Endodermal cell (in vitro differentiated cells): ENCODE results near the gene AK9. TPM values are rescaled to one million over a fixed set of nuclear protein-coding genes. Genes with fewer than 3 reads are reported as not detected.
A peak's percentile ranks its signal among the peaks of the same experiment; 100 is the strongest.

Experiments used
- DNase-seq: peaks from one replicate; pipeline ENCODE4 v3.0.0-alpha.2; 2017
- H3K27ac ChIP-seq: 2 replicates; pipeline ENCODE4 v1.5.1; 2013; ENCODE audit warnings: mild to moderate bottlenecking, low read depth, low read length, moderate library complexity
- H3K27me3 ChIP-seq: 2 replicates; pipeline ENCODE4 v1.6.1; 2013; ENCODE audit warnings: mild to moderate bottlenecking, low read length, moderate library complexity; ENCODE audit not compliant: insufficient read depth, control insufficient read depth, poor library complexity, severe bottlenecking
- H3K36me3 ChIP-seq: 2 replicates; pipeline ENCODE4 v1.7.0; 2013; ENCODE audit warnings: mild to moderate bottlenecking, low read length, moderate library complexity; ENCODE audit not compliant: control insufficient read depth, insufficient read depth
- H3K4me1 ChIP-seq: one replicate; pipeline ENCODE4 v1.7.0; 2013; ENCODE audit warnings: low read length; ENCODE audit not compliant: control insufficient read depth, insufficient read depth
- H3K4me3 ChIP-seq: 2 replicates; pipeline ENCODE4 v1.5.1; 2013; ENCODE audit warnings: mild to moderate bottlenecking, low read length, moderate library complexity
- H3K9ac ChIP-seq: 2 replicates; pipeline ENCODE4 v1.6.1; 2013; ENCODE audit warnings: mild to moderate bottlenecking, low read length, moderate library complexity; ENCODE audit not compliant: poor library complexity, severe bottlenecking; ENCODE audit errors: extremely low read depth
- H3K9me3 ChIP-seq: 2 replicates; pipeline ENCODE4 v1.6.1; 2013; ENCODE audit warnings: mild to moderate bottlenecking, low read length, moderate library complexity; ENCODE audit not compliant: control insufficient read depth
- H3K27ac Mint-ChIP-seq: 2 replicates; pipeline ENCODE4 v1.8.0; 2020; ENCODE audit warnings: mixed read lengths
- H3K27me3 Mint-ChIP-seq: 2 replicates; pipeline ENCODE4 v1.8.0; 2021; ENCODE audit warnings: mild to moderate bottlenecking, mixed read lengths; ENCODE audit not compliant: insufficient read depth
- H3K36me3 Mint-ChIP-seq: 2 replicates; pipeline ENCODE4 v1.8.0; 2020; ENCODE audit warnings: low read depth, mixed read lengths
- H3K4me1 Mint-ChIP-seq: 2 replicates; pipeline ENCODE4 v1.8.0; 2020; ENCODE audit warnings: mixed read lengths
- H3K4me3 Mint-ChIP-seq: 2 replicates; pipeline ENCODE4 v1.8.0; 2020; ENCODE audit warnings: mild to moderate bottlenecking, moderate library complexity, mixed read lengths
- H3K9me3 Mint-ChIP-seq: 2 replicates; pipeline ENCODE4 v1.8.0; 2020; ENCODE audit warnings: mild to moderate bottlenecking, mixed read lengths
- WGBS, 2 experiments: methylation state at CpG; one replicate each; pipeline versions ENCODE4 v1.1.5 to v1.1.7; 2013; ENCODE audit warnings: missing lambda C conversion rate in 2 of 2, mixed read lengths in 1 of 2; ENCODE audit not compliant: insufficient coverage in 1 of 2, insufficient read length in 1 of 2; 5-methylcytosine and 5-hydroxymethylcytosine counted together
- total RNA-seq, 2 donors: library from RNA; stranded (reverse); fragmentation: NEBNext Ultra II Directional in 1 of 2; extraction: Animal tissue kit (Norgen Biotek cat#: 25700) in 1 of 2; gene quantifications; 2 replicates in 1 of 2; 3 replicates in 1 of 2; pipeline ENCODE4 v1.2.1, GENCODE V29; 2021
- TF ChIP-seq, protein P1 (sequence below): fragments of 200-600 bp; sonication (generic); conservative IDR thresholded peaks from 2 replicates; pipeline ENCODE4 v1.5.0; 2021; ENCODE audit warnings: antibody characterized with exemption, mild to moderate bottlenecking

The AK9 gene
- total RNA-seq, 2 donors from 2014 or later = 1.8 to 2.7 TPM

- Histone ChIP-seq H3K27me3 (no peaks in the 10 kb centered on the region), H3K27ac (no peak overlapping the region), H3K9ac (no peak overlapping the region), H3K9me3 (peaks cover 18% of the 10 kb centered on the region), H3K4me3 (no peak overlapping the region), H3K36me3 (no peaks in the 10 kb centered on the region), H3K4me1 (no peaks in the 10 kb centered on the region)
- H3K9me3 Mint-ChIP-seq = peaks cover 26% of the 10 kb centered on the region
- 81 to 86% methylated on average over 2 to 3 of the region's 3 CpGs for WGBS, 2 experiments
- H3K4me1 Mint-ChIP-seq = no peaks in the 10 kb centered on the region
- H3K4me3 Mint-ChIP-seq = no peak overlapping the region
- H3K36me3 Mint-ChIP-seq = peaks cover 3% of the 10 kb centered on the region
- TF ChIP-seq, protein P1, sequence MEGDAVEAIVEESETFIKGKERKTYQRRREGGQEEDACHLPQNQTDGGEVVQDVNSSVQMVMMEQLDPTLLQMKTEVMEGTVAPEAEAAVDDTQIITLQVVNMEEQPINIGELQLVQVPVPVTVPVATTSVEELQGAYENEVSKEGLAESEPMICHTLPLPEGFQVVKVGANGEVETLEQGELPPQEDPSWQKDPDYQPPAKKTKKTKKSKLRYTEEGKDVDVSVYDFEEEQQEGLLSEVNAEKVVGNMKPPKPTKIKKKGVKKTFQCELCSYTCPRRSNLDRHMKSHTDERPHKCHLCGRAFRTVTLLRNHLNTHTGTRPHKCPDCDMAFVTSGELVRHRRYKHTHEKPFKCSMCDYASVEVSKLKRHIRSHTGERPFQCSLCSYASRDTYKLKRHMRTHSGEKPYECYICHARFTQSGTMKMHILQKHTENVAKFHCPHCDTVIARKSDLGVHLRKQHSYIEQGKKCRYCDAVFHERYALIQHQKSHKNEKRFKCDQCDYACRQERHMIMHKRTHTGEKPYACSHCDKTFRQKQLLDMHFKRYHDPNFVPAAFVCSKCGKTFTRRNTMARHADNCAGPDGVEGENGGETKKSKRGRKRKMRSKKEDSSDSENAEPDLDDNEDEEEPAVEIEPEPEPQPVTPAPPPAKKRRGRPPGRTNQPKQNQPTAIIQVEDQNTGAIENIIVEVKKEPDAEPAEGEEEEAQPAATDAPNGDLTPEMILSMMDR = peak; percentile 72
- H3K27me3 Mint-ChIP-seq = no peaks in the 10 kb centered on the region
- no peak overlapping the region for H3K27ac Mint-ChIP-seq
- no peak for DNase-seq
Observed at GRCh38 chr6:109527989-109528388, 163.0 kb downstream of the AK9 start.

DNA sequence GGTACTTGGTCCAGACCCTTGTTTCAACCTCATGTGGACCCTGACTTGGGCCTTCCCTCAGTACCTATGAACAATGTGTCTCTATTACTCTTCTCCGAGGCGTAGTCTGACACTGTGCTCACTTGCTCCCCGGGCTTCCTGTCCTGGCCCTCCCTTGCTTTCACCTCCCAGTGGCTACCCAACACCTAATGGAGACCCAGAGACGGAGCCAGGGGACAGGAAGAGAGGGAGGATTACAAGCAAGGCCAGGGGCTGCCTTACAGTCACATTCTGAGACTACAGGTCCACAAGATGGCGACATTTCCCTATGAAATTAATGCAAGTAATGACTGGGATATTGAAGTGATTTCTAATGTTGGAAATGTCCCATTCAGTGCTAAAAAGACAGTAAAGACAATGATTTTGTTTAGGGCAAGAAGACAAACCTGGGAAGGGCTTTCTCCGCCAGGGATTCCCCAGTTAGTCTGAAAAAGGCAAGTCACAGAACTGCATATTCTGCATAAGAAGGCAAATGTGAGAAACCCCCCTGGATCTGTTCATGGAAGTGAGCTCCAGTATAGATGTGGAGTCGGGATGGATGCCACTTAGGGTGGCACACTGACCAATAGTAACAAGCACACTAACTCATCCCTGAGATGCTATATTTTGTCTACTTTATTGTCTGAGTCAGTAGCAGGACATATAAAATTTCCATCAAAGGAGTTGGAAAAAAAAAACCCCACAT, 163.9 kb downstream of the AK9 start:
- Mint-ChIP-seq H3K27ac (no peak overlapping the region), H3K4me3 (no peak overlapping the region), H3K9me3 (peaks cover 26% of the 10 kb centered on the region), H3K27me3 (no peaks in the 10 kb centered on the region), H3K4me1 (no peaks in the 10 kb centered on the region), H3K36me3 (peaks cover 3% of the 10 kb centered on the region)
- peak; percentile 88 for DNase-seq
- Histone ChIP-seq H3K4me1 (no peaks in the 10 kb centered on the region), H3K9me3 (peaks cover 18% of the 10 kb centered on the region), H3K9ac (no peak overlapping the region), H3K27me3 (no peaks in the 10 kb centered on the region), H3K4me3 (no peak overlapping the region), H3K36me3 (no peaks in the 10 kb centered on the region), H3K27ac (no peak overlapping the region)
- 57 to 61% methylated on average over 4 to 7 of the region's 7 CpGs for WGBS, 2 experiments
- TF ChIP-seq, protein P1 = peak; percentile 83

GRCh38 chr6:109524129-109524528, 166.9 kb downstream of the AK9 start:
- no peak overlapping the region for H3K4me3 Mint-ChIP-seq
- H3K27ac Mint-ChIP-seq = no peak overlapping the region
- H3K36me3 Mint-ChIP-seq = peaks cover 3% of the 10 kb centered on the region
- no peaks in the 10 kb centered on the region for H3K4me1 ChIP-seq
- H3K4me1 Mint-ChIP-seq = no peaks in the 10 kb centered on the region
- no peak overlapping the region for H3K27ac ChIP-seq
- H3K9me3 Mint-ChIP-seq = peaks cover 26% of the 10 kb centered on the region
- no peaks in the 10 kb centered on the region for H3K27me3 ChIP-seq
- H3K36me3 ChIP-seq = no peaks in the 10 kb centered on the region
- no peaks in the 10 kb centered on the region for H3K27me3 Mint-ChIP-seq
- H3K4me3 ChIP-seq = no peak overlapping the region
- TF ChIP-seq, protein P1 = no peak
- H3K9ac ChIP-seq = no peak overlapping the region
- DNase-seq = no peak
- H3K9me3 ChIP-seq = peaks cover 18% of the 10 kb centered on the region
